ENCODE results near the gene TAOK2. TPM values are rescaled to one million over a fixed set of nuclear protein-coding genes. Genes with fewer than 3 reads are reported as not detected.
A peak's percentile ranks its signal among the peaks of the same experiment; 100 is the strongest.

TAOK2 gene
- total and polyA plus RNA-seq, 2 donors from 2014 or later, result 19.6 to 54.3 TPM

- no peak overlapping the region for H3K4me3 ChIP-seq (ENCODE audit: low read length in 3 of 3)
- peak in 1 of 5 donors; percentile 73 for DNase-seq
- no peaks in the 10 kb centered on the region for H3K9me3 ChIP-seq (ENCODE audit: control insufficient read depth in 2 of 3, insufficient read depth in 1 of 3, low read length in 3 of 3)
- peaks cover 0 to 2% (median 0%) of the 10 kb centered on the region in 3 donors for H3K36me3 ChIP-seq (ENCODE audit: control insufficient read depth in 2 of 3, insufficient read depth in 3 of 3, low read length in 3 of 3)
- H3K9ac ChIP-seq (ENCODE audit: low read length in 3 of 3), result no peak overlapping the region
- intact Hi-C loops (cut with DNase I), result no loop called here
- H3K27ac ChIP-seq (ENCODE audit: low read depth in 2 of 2, low read length in 2 of 2), result no peak overlapping the region
- H3K4me1 ChIP-seq (ENCODE audit: control insufficient read depth in 2 of 3, insufficient read depth in 2 of 3, low read depth in 1 of 3, low read length in 3 of 3), result peaks cover 0 to 4% (median 0%) of the 10 kb centered on the region in 3 donors
- FAIRE-seq, result no peak
- no peaks in the 10 kb centered on the region for H3K27me3 ChIP-seq (ENCODE audit: control insufficient read depth, insufficient read depth, low read length)
- no peak for TF ChIP-seq CTCF (IDR thresholded peaks at IDR 0.05; ENCODE audit: borderline replicate concordance, extremely low read depth, insufficient read depth)
These were observed 33.1 kb downstream of the TAOK2 start for GRCh38 chr16:30006659-30007377.

GRCh38 chr16:30007378-30007895 lies 33.8 kb downstream of the TAOK2 start:
- Histone ChIP-seq H3K27ac (ENCODE audit: low read depth in 2 of 2, low read length in 2 of 2) (no peak overlapping the region), H3K9me3 (ENCODE audit: control insufficient read depth in 2 of 3, insufficient read depth in 1 of 3, low read length in 3 of 3) (no peaks in the 10 kb centered on the region), H3K36me3 (ENCODE audit: control insufficient read depth in 2 of 3, insufficient read depth in 3 of 3, low read length in 3 of 3) (no peaks in the 10 kb centered on the region), H3K9ac (ENCODE audit: low read length in 3 of 3) (no peak overlapping the region), H3K4me1 (ENCODE audit: control insufficient read depth in 2 of 3, insufficient read depth in 2 of 3, low read depth in 1 of 3, low read length in 3 of 3) (peaks cover 0 to 4% (median 0%) of the 10 kb centered on the region in 3 donors), H3K4me3 (ENCODE audit: low read length in 3 of 3) (no peak overlapping the region), H3K27me3 (ENCODE audit: control insufficient read depth, insufficient read depth, low read length) (no peaks in the 10 kb centered on the region)
- TF ChIP-seq CTCF (IDR thresholded peaks at IDR 0.05; ENCODE audit: borderline replicate concordance, extremely low read depth, insufficient read depth), result no peak
- DNase-seq (no peak), FAIRE-seq (no peak)
- intact Hi-C loops (cut with DNase I), result no loop called here

- no peaks in the 10 kb centered on the region for H3K36me3 ChIP-seq (ENCODE audit: control insufficient read depth in 2 of 3, insufficient read depth in 3 of 3, low read length in 3 of 3)
- no peak overlapping the region for H3K4me3 ChIP-seq (ENCODE audit: low read length in 3 of 3)
- TF ChIP-seq CTCF (IDR thresholded peaks at IDR 0.05; ENCODE audit: borderline replicate concordance, extremely low read depth, insufficient read depth), result no peak
- no peak overlapping the region for H3K9ac ChIP-seq (ENCODE audit: low read length in 3 of 3)
- no peak for FAIRE-seq
- no peaks in the 10 kb centered on the region for H3K9me3 ChIP-seq (ENCODE audit: control insufficient read depth in 2 of 3, insufficient read depth in 1 of 3, low read length in 3 of 3)
- DNase-seq, result peak in 1 of 5 donors; percentile 70
- no peak overlapping the region for H3K27ac ChIP-seq (ENCODE audit: low read depth in 2 of 2, low read length in 2 of 2)
- intact Hi-C loops (cut with DNase I), result no loop called here
- no peaks in the 10 kb centered on the region for H3K27me3 ChIP-seq (ENCODE audit: control insufficient read depth, insufficient read depth, low read length)
- H3K4me1 ChIP-seq (ENCODE audit: control insufficient read depth in 2 of 3, insufficient read depth in 2 of 3, low read depth in 1 of 3, low read length in 3 of 3), result peaks cover 0 to 4% (median 0%) of the 10 kb centered on the region in 3 donors
These were observed 35.6 kb downstream of the TAOK2 start for GRCh38 chr16:30009085-30009862.
